Middle frontal gyrus (tissue), 1 donor: ENCODE data around the gene SAMD11.

Source experiments
- DNase-seq: peaks from one replicate; pipeline ENCODE4 v3.0.0-alpha.2; 2015; ENCODE audit warnings: low spot score; ENCODE audit errors: extremely low spot score

The SAMD11 gene

DNA sequence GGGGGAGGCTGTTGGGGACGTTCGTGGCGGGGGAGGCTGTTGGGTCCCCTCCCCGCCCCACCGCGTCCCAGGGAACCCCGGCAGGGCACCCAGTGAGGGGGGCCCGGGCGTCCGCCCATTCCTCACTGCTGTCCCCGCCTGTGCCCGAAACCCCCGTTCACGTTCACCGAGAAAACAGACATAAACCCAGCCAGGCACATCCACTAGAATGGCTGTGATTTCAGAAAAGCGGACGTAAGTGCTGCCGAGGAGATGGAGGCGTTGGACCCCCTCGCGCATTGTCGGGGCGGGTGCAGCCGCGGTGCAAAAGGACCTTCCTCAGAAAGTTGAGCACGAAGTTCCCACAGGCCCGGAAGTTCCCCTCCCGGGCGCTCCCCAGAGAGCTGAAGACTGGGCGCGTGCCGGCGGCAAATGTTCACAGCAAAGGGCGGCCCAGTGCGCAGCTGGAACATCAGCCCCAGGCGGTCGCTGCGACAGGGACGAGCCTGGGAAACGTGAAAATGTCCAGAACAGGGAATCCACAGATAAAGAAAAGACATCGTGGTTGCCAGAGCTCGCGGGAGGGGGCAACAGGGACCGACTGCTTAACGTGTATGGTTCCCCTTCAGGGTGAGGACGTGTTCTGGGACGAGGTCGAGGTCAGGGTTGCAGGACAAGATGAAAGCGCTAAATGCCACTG lies 18.5 kb upstream of the SAMD11 start:
- no peak for DNase-seq

DNA sequence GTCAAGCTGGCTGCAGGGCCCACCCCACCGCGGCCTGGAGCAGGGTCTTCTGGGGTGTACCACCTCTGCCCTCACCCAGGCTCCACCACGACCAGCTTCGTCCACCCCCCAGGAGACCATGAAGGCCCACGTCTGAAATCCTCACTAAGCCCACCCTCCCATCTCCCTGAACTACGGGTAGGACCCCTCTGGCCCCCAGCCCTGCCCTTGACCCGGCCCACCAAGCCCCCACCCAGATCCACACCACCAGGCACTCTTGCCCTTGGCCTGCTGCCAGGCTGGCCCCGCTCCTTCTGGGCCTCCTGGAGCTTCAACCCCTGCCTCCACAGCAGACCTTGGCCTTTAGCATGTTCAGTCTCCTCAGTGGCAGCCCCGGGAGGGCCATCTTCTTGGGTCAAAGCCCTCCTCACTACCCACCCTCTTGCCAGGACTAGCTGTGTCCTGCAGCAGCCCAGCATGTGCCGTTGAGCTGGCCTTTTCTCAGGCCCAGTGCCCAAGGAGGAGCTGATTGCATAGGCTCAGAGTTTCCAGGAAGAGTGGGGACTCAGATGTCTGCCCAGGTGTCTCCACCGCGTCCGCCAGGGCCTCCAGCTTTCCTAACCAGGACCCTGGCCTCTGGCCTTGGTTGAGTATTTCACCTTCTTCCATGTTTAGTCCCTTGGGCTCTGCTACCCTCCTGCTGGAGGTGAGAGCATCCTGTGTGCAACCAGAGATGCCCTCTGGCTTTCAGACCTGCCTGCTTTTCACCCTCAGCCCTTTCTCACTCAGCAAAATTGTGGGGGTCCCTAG lies 17.7 kb upstream of the SAMD11 start:
- DNase-seq: no peak

DNA sequence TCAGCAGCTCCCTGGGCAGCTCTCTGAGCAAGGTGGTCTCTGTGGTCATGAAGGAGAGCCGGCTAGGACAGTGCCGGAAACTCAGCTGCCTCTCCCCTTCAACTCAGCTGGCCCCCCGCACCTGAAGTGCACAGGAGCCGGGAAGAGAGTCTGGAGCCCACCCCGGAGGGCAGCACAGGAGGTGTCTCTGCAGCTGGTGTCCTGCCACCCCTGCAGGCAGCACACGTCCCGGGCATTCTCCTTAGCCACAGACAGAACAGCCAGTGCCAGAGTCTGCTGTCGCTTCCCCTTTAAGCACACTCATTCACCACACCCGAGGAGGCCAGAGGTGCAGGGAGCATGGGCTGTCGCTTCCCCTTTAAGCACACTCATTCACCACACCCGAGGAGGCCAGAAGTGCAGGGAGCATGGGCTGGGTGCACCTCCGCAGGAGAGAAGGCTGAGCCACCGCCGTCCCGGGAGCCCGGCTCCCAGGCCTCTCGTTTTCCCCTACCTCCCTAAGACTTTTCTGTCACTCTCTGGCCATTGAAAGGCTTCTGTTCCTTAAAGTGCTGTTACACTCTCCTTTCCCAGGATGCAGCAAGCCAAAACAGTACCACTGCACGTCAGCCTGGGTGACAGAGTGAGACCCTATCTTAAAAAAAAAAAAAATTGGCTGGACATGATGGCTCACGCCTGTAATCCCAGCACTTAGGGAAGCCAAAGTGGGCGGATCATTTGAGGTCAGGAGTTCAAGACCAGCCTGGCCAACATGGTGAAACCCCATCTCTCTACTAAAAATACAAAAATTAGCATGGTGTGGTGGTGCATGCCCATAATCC lies 16.9 kb upstream of the SAMD11 start:
- DNase-seq: no peak

DNA sequence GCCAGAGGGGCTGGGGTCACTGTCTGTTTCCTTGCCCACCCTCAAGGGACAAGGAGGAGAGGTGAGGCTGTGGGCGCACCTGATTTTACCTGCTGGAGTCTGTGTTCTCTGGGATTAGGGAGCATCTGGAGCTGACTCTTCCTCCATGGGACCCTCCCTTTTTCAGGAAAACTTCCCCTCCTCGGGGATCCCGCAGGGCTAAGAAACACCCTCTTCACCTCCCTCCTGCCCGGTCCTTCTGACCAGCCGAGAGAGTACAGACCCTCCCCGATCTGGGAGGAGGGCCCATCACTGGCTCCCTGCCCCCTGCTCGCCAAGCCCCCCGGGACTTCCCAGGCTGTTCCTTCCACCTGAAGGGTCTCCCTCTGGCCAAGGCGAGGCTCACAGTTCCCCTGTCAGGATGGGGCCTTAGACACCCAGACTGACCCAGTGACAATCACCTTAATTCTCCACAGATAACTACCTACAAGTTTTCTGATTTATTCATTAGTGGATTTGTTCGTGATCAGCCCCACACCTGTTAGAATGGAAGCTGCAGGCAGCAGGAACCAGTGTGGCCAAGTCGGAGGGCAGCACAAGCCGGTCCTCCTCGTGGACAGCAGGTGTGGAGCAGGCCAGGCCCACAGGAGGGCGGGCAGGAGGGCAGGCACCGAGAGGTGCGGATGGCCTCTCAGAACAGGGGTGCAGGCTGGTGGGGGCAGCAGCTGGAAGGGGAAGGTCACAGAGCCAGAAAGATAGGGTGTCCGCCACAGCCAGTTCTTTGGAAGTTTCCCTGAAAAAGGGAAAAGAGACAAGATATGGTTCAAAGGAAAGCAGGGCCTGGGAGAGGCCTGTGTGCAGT lies 15.9 kb upstream of the SAMD11 start:
- DNase-seq: no peak

DNA sequence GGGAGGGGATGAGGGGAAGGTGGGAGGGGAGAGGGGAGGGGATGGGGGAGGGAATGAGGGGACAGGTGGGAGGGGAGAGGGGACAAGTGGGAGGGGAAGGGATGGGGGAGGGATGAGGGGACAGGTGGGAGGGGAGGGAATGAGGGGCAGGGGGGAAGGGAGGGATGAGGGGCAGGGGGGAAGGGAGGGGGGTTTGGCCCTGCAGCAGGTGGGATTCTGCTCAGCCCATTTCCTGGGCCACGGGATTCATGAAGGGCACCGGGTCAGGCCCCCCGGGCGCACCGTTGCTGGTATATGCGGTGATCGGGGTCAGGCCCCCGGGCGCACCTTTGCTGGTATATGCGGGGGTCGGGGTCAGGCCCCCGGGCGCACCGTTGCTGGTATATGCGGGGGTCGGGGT lies 15.1 kb upstream of the SAMD11 start:
- no peak for DNase-seq

DNA sequence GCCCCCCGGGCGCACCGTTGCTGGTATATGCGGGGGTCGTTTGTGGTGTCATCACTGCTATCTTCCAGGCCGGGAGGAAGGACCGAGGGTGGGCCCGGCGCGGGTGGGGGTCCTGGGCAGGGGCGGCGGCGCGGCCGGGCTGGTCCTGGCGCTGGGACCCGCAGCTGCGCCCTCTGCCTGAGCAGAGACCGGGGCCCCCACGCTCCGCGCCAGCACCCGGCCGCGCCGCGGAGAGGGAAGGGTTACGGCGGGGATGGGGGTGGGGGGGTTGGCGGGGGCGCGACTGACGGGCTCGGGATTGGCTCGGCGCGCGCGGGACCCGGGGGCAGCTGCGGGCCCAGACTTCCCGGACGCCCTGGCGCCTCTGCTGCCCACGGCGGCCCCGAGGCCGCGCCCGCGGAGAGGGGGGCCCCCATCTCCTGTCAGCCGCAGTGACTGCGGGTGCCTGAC lies 13.8 kb upstream of the SAMD11 start:
- no peak for DNase-seq

DNA sequence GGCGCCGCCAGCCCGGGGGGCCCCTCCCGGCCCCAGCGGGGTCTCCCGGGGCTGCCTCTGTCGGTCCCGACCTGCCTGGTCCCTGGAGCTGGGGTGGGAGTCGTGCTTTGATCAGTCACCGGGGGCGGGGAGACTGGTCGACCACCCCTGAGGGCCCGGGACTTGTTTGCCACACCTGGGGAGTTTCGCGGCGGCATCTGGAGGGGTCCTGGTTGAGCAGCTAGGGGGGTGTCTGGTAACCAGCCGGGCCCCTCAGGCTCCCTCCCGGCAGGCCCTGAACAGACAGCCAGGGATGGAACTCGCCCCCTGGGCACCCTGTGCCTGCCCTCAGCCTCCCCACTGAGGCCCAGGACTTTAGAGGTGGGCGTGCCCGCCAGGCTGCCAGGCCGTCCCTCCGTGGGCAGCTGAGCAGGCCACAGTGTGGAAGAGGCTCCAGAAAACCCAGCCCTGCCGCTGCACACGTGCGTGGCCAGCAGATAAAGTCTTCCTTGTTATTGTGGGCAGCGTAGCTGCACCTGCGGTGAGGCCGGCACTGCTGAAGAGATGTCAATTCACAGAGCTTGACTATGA lies 13.3 kb upstream of the SAMD11 start:
- DNase-seq: no peak

DNA sequence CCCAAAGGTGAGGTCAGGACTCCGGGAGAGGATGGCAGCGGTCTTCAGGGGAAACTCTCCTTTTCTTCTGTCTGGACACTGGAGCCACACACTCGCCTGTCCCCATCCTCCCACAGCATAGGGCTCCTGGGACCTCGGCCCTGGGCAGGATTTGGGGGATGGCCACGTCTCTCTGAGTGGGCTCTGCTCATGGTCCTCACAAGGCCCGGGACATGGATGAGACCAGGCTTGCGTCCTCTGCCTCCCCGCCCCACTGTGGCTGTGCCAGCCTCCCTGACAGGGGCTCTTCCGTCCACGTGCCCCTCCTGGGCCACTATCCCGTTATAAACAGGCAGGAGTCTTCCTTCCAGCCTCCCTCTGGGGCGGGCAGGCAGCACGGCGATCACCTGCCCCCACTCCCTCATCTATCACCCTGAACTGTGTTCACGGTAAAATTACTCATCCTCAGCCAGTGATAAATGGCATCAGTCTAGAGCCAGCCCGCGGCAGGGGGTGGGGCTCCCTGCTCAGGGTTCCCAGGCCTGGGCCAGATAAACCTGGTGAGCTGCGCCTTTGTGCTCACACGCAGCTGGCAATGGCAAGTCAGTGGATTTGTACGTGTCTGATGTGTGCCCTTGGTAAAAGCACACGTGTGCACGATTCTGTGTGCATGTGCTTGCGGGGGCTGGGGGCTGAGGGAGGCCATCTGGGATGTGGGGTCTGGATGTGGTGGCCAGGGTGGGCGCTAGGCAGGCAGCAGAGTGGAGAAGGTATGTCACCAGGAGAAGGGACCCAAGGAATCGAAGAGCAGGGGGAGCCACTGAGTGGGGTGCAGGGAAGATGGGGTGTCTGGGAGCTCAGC lies 12.6 kb upstream of the SAMD11 start:
- no peak for DNase-seq

DNA sequence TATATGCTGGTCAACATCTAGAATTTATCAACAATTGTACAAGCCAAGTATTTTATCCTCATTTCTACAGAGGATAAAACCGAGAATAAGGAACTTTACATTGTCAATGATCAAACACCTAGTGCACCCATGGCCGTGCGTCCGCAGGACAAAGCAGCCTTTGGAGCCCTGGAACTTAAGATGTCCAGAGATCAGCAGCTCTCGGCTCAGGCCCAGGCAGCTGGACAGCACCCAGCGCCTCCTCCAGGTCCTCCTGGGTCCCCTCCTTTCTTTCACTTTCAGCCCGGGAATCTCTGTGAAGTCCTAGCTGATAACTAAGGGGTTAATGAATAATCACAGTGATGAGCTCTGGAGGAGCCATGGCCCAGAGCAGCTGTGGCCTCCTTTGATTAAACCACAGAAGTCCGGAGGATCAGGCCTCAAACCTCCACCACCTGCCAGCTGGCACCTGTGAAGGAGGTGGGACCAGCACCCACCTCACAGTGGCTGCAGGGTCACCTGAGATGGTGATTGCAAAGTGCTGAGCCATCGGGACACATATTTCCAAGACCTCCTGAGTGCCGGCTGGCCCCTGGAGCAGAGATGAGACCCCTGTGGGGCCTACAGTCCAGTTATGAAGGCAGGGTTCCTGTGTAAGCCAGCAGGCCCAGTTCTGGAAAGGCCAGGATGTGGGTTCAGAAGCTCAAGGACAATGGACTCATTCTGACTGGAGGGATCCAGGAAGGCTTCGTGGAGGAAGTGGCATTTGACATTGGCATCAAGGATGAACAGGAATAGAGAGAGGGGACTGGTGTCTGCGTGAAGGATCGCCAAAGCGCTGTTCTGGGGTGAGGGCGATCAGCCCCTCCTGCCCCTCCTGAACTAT lies 11.6 kb upstream of the SAMD11 start:
- DNase-seq: no peak

DNA sequence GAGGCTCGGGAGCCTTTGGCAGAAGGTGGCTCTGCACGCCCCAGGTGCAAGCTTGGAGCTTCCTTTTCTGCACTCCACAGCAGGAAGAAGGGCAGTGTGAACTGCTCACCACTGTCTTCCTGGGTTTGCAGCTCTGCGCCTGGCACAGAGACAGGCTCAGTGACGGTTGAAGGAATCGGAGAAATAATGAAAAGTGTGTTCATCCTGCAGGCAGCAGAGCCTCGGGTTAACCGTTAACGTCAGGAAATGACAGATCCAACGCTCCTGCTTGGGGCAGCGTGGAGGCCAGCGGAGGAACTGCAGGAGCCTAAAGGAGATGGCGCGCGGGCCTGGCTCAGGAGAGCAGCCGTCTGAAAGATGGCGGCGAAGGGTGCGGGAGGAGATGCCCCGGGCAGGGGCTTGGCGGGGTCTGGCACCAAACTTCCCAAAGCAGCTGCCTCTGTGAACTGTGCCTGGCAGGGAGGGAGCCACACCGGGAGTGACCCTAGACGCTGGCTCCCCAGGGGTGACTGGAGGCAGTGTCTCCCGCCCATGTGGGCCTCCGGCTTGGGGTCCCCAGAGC lies 10.9 kb upstream of the SAMD11 start:
- no peak for DNase-seq

DNA sequence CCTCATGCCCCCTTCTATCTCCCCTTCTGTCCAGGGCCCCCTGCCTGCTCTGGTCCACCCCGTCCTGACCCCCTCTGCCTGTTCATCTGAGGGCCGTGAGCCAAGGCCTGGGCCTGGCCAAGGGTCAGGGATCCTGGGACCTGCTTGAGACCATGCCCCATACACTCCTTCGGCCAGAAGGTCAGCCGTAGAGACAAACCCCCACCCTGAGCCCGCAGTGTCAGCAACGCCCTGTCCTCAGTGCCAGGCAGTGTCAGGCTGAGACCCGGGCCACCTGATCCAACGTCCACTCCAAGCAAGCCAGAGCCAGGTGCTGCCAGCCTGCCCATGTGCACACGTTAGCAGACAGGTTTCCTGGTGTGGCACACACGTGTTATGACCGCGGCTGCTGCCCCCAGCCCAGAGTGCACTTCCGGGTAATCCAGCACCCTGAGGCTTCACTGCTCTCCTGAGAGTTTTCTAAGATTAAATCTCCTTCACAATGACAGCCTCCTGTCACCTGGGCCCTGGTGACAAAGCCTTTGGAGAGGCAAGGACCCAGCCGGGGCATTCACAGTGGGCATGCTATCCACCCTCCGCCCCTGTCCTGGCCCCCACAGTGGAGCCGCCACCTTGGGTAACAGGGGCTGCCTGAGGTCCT lies 10.1 kb upstream of the SAMD11 start:
- no peak for DNase-seq

DNA sequence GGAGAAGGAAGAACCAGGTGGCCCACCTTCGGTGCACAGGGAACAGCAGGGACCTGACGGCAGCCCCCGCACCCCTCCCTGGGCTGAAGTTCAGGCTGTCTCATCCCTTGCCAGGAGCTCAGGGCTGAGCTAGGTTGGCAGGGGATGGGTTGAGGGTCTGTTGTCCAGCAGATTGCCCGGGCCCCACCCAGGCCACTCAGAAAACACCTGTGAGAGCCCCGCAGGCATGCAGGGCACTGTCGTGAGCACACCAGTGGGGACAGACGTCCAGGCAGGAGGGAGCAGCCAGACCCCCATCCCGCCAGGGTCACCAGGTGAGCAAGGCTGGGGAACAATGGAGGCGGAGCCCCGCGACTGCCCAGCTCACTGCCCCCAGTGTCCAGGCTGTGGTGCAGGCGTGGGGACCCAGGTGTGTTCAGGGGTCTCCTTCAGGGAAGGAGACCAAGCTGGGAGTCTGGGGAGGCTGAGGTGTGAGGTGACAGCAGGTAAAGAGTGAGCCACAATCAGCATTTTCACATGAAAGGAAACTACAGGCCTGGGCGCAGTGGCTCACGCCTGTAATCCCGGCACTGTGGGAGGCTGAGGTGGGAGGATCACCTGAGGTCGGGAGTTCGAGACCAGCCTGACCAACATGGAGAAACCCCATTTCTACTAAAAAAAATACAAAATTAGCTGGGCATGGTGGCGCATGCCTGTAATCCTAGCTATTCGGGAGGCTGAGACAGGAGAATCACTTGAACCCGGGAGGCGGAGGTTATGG lies 9.4 kb upstream of the SAMD11 start:
- no peak for DNase-seq

DNA sequence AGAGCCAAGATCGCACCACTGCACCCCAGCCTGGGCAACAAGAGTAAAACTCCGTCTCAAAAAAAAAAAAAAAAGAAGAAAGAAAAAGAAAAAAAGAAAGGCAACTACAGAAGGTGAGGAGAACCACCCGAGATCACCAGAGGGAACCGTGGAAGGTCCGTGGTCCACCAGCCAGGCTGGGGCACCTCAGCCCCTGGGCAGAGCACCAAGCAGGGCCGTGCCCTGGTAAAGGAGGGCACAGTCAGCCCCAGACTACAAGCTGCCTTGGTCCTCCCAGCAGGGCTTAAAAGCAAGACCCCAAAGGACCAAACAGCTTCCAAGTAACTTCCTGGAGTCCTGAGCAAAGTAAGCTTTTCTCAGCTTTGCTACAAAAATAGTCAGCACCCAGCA lies 8.8 kb upstream of the SAMD11 start:
- DNase-seq: no peak

DNA sequence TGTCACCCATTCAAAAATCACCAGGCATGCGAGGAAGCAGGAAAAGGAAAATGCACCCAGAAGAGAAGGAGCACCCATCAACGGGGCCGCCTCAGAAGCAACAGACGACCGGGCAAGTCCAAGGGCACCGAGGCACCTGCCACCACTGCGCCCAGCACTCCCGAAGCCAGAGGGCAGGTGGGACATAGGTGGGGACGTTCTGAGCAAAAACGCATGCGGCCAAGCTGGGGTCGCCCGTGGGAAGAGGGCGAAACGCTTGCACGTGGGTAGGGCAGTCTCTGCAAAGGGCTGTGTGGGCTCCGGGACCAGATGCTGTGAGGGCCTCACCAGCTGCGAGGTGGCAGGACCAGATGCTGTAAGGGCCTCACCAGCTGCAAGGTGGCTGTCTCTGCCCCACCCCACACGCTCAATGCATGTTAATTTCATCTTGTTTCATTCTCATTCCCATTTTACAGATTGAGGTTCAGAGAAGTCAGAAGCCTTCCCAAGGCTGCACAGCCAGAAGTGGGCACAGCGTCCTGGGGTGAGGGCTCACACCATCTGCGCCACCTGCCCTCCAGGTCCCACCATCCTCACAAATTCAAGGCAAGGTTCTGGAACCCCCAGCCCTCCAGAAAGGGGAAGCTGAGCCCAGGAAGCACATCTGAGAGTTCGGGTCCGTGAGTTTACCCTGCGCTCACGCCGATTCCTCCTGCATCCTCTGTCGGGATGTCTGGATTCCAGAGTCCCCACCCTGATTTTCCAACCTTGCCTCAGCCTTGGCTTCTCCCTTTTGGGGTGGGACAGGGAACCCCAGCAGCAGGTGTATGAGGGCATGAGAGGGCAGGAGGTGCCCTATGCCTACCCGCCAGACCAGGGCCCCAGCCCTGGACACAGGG lies 8.2 kb upstream of the SAMD11 start:
- no peak for DNase-seq

DNA sequence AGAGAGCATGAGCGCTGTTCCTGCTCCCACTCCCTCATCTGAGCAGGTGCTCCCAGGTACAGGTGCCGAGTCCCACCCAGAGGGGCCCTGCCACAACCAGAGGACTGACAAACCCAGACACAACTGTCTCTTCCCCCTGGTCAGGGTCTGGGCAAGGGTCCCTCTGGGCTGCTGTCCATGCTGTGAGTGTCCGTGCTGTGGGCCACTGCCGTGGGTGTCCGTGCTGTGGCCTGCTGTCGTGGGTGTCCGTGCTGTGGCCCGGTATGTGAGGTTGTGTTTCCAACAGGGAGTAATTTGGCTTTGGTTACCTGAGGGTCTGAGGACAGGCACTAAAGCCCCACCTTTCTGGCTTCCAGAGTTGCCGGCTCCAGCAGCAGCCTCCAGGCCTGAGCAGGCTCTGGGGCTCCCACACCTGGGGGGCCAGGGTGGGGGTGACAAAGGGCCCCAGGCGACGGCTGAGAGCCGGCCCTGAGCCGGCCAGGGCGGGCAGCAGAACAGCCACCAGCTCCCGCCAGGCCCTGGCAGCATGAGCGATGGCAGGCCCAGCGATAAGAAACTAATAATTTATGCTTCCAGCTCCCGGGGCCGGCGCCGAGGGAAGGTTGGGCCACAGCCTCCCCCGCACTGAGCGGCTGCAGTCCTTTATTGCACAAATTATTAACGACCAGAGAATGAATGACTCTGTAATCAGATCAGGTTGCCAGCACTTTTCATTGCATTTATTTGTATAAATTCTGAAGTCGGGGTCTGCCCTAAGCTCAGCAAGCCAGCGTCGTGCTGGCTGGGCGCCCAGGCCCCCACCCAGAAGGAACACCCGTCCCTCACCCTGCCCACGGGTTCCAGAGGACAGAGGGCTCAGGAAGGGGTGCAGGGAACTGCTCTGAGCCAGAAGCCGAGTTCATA lies 7.3 kb upstream of the SAMD11 start:
- no peak for DNase-seq
